Measurements from ENCODE around the gene ANKRD44.

GRCh38 chr2:196967775-196968174 is 342.8 kb downstream of the ANKRD44 start:
- TF ChIP-seq CTCF (conservative IDR thresholded peaks at IDR 0.05 in 1 of 2, IDR thresholded peaks at IDR 0.05 in 1 of 2; ENCODE audit: extremely low read depth in 1 of 2, insufficient read depth in 1 of 2, low read depth in 1 of 2, low read length in 2 of 2) (no peak), EZH2 (IDR thresholded peaks at IDR 0.05; ENCODE audit: borderline replicate concordance, low read length) (no peak)

Data from mammary epithelial cell (primary cell).